GM21786 (cell line): ENCODE measurements around the gene ATP10D.
A peak's percentile ranks its signal among the peaks of the same experiment; 100 is the strongest.

Experiments used
- ATAC-seq: cut with Tn5 transposase; IDR thresholded peaks from one replicate; pipeline ENCODE4 v1.9.1; 2021; ENCODE audit not compliant: unreplicated experiment

ATP10D gene

GRCh38 chr4:47485047-47485692, at the start of gene ATP10D:
TSS of gene ATP10D (plus strand) at chr4:47485275. CDS start at chr4:47512541, 27,266 bp downstream.
- ATAC-seq = peak; percentile 94

DNA sequence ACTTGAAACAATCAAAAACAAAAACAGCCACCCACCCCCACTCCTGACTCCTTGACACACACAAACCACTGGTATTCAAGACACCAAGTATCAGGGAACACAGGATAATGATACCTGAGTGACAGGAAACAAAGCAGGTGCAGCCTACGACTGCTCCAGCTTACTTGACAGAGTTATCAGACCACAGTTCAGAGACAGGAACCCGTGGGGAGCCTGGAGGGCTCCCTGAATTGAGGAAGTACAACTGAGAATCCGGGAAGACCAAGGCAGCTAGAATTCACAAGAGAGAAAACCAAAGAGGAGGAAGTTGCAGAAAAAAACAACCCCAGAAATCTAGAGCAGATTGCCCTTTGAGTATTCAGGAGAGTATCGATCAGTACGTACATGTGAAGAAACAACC, 42.1 kb upstream of the ATP10D start:
- peak; percentile 81 for ATAC-seq

- ATAC-seq = no peak
Observed at GRCh38 chr4:47444031-47444430, 41.0 kb upstream of the ATP10D start.

GRCh38 chr4:47451657-47452056, 33.4 kb upstream of the ATP10D start:
- ATAC-seq = no peak

DNA sequence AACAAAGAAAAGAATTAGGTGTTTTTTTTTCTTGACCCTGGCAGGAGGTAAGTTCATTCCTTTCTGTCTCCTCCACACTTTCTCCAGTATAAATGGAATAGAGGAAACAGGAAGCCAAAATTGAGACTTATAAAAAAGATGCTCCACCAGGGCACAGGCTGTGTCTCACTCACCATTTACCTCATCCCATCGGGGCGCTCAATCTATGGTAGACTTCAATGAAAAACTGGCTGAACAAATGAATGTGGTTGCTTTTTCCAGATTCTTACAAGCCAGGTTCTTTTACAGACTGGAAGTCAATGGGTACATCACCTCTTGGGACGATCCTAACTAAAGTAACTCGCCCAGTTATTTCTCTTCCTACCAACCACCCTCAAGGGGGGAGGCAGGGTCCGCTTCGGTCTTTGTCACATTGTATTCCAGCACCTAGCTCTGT, 22.3 kb upstream of the ATP10D start:
- peak; percentile 22 for ATAC-seq

DNA sequence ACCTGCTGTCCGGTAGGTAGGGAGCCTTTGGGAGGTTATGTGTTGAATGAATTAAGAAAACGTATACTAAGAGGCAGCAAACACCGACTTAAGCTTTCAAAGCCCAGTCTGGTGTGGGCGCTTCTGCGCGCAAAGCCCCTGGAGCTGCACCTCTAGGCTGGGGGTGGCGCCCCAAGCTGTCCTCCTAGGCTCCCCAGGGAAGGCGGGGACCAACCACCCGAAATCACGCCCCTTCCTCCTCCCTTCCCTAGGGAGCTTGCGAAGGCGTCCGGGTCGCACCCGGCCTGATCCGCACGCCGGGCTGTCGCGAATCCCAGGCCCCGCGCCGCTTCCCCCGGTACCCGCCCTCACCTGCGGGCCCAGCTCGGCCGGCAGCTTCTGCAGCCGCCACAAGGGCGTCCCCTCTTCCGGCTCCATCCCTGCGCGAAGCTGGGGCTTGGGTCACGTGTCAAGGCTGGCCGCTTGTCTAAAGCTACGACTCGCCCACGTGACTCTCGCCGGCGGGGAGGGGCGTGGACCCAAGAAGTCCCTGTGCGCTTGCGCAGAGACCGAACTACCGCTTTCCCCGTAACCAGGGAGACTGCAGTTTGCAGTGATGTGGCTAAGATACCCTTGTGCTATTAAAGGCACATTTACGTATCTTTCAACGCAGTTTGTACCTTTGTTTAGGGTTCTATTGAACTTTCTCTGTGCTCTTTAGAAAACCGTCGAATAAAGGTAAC, 21.7 kb upstream of the ATP10D start, which contains the start of gene COMMD8:
Gene COMMD8 (minus strand): TSS at position 468 of the 722 bp plus-strand sequence. CDS start 51 bp downstream, at position 417.
- peak; percentile 89 for ATAC-seq

- peak; percentile 20 for ATAC-seq
Observed at GRCh38 chr4:47465004-47465403, 20.1 kb upstream of the ATP10D start.

DNA sequence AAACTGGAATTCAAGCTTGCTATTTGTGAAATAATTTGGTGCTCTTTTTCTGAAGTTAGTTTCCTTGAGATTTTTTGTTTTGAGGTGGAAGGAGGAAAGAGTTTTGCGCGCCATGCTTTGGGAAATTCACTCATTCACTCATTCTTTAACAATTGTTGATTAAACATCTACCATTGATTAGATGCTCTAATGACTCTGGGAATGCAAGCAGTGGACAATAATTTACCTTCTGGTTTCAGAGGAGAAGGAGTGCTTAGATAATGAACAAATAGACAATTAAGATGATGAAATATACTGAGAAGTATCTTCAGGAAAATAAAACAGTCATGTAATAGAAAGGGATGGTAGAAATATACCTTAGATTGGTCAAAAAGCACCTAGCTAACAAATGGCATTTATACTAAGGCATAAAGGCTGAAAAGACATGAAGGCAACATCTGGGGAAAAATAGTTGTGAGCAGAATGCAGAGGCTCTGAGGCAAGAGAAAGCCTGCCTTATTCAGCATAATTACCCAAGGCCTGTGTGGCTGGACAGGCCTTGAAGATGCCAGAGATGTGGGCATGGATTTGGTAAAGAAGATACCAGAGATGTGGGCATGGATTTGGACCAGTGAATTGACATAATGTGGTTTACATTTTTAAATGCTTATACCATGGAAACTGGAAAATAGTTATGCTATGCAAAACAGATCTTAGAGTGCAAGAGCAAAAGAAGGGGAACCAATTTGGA, 18.9 kb upstream of the ATP10D start:
- no peak for ATAC-seq

DNA sequence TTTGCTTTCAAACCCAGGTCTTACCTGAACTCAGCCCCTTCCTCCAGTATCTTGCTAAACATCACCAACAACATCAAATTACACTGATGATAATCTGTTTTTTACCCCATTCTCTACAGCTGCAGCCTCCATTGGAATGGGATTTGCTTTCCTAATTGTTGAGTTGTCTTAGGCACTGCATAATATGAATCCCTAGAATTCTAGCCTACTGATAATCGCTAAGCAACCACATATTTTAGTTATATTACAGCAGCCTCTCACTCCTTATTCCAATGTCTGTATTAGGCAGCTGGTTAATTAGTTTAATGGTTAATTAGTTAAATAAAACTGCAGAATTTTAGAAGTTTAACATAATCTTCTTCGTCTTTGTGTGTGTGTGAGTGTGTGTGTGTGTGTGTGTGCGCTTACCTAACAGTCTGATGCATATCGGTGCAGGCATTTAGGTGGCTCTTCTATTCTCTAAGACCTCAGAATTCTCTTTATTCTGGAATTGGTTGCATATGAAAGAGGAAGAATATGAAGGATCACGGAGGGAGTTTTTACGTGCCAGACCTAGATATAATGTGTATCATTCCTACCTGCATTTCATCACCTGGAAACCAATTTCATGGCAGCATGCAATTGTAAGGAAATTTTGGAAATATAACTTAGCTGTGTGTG, 16.2 kb upstream of the ATP10D start:
- ATAC-seq = no peak

GRCh38 chr4:47469951-47470350, 15.1 kb upstream of the ATP10D start:
- no peak for ATAC-seq

DNA sequence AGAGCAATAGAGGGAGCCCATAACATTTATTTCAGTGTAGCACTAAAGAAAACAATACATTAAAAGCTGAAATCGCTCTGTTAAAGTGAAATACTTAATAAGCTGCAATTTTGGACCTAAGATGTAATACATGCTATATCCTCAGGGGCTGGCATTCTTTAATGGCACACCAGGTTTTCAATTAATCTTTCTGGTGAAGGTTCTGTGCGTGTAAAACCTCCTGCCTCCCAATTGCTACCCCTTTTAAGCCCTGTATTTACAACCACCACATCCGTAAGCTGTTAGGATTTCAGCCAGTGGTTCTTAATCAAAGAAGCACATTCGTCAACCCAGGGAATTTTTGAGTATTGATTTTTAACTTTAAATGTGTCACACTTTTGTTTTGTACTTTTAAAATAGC, 14.0 kb upstream of the ATP10D start:
- no peak for ATAC-seq

GRCh38 chr4:47471591-47471990, 13.5 kb upstream of the ATP10D start:
- ATAC-seq = no peak

- ATAC-seq = no peak
Observed at GRCh38 chr4:47473141-47473750, 11.8 kb upstream of the ATP10D start.

DNA sequence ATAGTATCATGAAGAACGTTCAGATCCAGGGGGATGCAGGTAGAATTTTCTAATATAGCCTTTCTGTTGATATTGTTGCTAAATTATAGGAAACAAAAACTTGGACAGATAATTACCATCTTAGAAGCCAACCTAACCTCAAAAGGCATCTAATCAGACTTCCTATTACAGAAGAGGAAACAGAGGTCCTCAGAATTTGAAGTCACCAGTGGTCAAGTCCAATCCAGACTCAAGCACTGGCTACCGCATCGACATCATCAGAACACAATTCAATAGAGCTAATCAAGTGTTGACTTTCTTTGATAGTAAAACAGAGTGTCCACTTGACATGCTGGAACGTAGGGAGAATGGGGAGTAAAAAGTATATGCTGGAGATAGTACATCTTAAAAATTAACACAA, 10.3 kb upstream of the ATP10D start:
- no peak for ATAC-seq

DNA sequence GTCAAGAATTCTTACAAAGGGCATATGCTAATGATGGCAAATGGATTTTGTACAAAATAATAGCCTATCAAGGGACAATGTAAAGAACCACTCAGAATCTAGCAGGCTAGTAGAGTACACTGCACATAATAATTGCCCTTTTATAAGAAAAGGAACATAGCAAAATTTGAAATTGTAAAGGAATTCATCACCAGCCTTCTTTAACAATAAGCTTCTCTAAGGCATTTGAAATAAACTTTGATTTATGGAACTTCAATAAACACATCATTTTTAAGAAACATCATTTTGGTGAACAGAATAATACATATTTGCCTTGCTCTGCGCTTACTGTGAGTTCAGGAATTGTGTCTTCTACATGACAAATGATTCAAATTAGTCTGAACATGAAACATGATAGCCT, 9.7 kb upstream of the ATP10D start:
- ATAC-seq = no peak

DNA sequence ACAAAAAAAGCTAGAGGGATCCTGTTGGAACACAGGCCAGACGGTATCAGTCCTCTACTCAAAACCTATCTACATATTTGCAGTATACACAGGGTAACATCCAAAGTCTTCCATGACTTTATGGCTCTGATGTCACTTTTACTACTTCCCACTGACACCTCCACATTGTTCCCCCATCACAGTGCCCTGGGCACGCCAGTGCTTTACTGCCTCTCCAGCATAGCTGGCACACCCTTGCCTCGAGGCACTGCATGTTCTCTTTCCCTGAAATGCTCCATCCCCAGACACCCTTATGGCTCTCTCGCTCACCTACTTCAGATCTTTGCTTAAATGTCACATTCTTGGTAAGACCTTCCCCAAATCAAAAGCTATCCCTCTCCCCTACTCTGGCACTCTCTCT, 6.3 kb upstream of the ATP10D start:
- no peak for ATAC-seq

- no peak for ATAC-seq
Observed at GRCh38 chr4:47482326-47482725, 2.7 kb upstream of the ATP10D start.

DNA sequence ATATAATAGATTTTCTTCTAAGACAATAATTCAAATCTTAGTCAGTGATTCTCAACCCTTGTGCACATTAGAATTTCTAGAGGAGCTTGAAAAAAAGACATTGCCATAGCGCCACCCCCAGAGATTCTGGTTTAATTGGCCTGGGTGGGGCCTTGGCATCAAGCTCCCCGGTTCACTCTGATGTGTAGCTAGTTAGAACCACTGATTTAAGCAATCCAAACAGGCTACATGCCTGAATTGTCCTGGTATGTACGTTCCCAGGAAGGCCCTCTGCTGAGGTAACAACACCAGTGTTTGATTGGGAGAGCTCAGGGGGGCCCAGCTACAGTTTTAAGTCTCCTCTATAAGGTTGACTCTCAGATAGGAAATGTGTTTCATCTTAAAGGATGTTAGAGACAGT, 1.3 kb upstream of the ATP10D start:
- ATAC-seq = peak; percentile 4

GRCh38 chr4:47484168-47484567, 907 bp upstream of the ATP10D start:
- ATAC-seq = peak; percentile 14

GRCh38 chr4:47485768-47486167, 693 bp downstream of the ATP10D start:
- no peak for ATAC-seq

DNA sequence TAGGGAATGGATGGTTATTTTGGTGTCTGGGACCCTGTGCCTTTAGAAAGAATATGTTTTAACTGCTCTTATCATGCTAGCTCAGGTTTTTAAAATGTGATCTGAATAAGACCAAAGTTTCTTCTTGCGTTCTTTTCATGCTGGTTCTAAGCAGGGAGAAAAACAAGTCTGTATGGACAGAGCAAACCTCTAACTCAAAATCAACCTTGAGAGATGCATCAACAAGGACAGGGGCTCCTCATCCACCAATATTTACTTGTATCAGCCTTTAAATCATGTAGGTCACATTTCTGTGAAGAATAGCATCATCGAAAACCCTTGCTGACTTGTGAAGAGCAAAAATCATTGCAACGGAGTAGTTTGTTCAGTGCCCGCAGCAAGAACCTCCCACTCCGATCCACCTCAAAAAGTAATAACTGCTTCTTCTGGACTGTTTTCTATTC, 1.2 kb downstream of the ATP10D start:
- no peak for ATAC-seq
